K562 (cell line): ENCODE results near the gene ANKRD12. TPM values are rescaled to one million over a fixed set of nuclear protein-coding genes. Genes with fewer than 3 reads are reported as not detected.

Experiments
- CREB3L1 ChIP-seq: fragments of 450-650 bp; IDR thresholded peaks from 2 replicates; pipeline ENCODE4 v1.6.1; 2014; ENCODE audit warnings: low read depth, mild to moderate bottlenecking, moderate library complexity, borderline replicate concordance
- EHMT2 ChIP-seq: fragments of 450-650 bp; IDR thresholded peaks from 2 replicates; pipeline ENCODE4 v1.6.1; 2018; ENCODE audit warnings: antibody characterized with exemption
- FOXA3 ChIP-seq, 2 experiments: fragments of 450-650 bp in 1 of 2; sonication (generic) in 1 of 2; formaldehyde crosslinking; IDR thresholded peaks in 1 of 2; conservative IDR thresholded peaks in 1 of 2; 2 replicates each; pipeline versions ENCODE4 v1.4.0 to v1.8.0; 2020 to 2022; ENCODE audit warnings: mild to moderate bottlenecking in 2 of 2, missing genetic modification reagents in 1 of 2
- JUND ChIP-seq, 2 experiments: IDR thresholded peaks; 2 replicates in 1 of 2; 3 replicates in 1 of 2; pipeline ENCODE4 v1.6.1; 2011; ENCODE audit warnings: borderline replicate concordance in 2 of 2, low read depth in 2 of 2, low read length in 2 of 2, improper control_type of control experiment in 1 of 2, missing biosample characterization in 1 of 2, missing genetic modification characterization in 1 of 2, missing genetic modification reagents in 1 of 2
- KLF13 ChIP-seq: fragments of 450-650 bp; IDR thresholded peaks from 2 replicates; pipeline ENCODE4 v1.6.1; 2016; ENCODE audit warnings: missing genetic modification characterization, low read depth, mild to moderate bottlenecking, missing compliant biosample characterization, moderate library complexity, borderline replicate concordance
- LCOR ChIP-seq: sonication (generic); formaldehyde crosslinking; IDR thresholded peaks from 2 replicates; pipeline ENCODE4 v1.8.0; 2022; ENCODE audit warnings: mild to moderate bottlenecking, missing genetic modification reagents
- MAX ChIP-seq: sonication (generic); formaldehyde crosslinking; IDR thresholded peaks from 2 replicates; pipeline ENCODE4 v1.9.0; 2022; ENCODE audit warnings: mild to moderate bottlenecking, missing genetic modification reagents
- NR4A1 ChIP-seq, 2 experiments: fragments of 250-450 bp in 1 of 2; fragments of 450-650 bp in 1 of 2; sonication (Bioruptor Pico) in 1 of 2; IDR thresholded peaks; 2 replicates each; pipeline versions ENCODE4 v1.4.0 to v1.6.1; 2016 to 2020; ENCODE audit warnings: mild to moderate bottlenecking in 2 of 2, missing compliant biosample characterization in 1 of 2, missing genetic modification characterization in 1 of 2, moderate library complexity in 1 of 2
- NRF1 ChIP-seq, 2 experiments: fragments of 450-650 bp; IDR thresholded peaks in 1 of 2; conservative IDR thresholded peaks in 1 of 2; 2 replicates each; pipeline ENCODE4 v1.6.1; 2014; ENCODE audit warnings: mild to moderate bottlenecking in 2 of 2
- PTBP1 ChIP-seq: fragments of 200-400 bp; formaldehyde crosslinking; IDR thresholded peaks from 2 replicates; pipeline ENCODE4 v1.6.1; 2017; ENCODE audit warnings: low read depth, low read length
- SMARCA5 ChIP-seq: fragments of 450-650 bp; IDR thresholded peaks from 2 replicates; pipeline ENCODE4 v1.6.1; 2016
- ZNF263 ChIP-seq: sonication (generic); formaldehyde crosslinking; IDR thresholded peaks from 2 replicates; pipeline ENCODE4 v1.8.0; 2022; ENCODE audit warnings: mild to moderate bottlenecking, missing genetic modification reagents, borderline replicate concordance
- polyA plus RNA-seq, 8 experiments: library from polyadenylated mRNA; depleted of rRNA in 4 of 8; stranded (reverse) in 5 of 8; unstranded in 3 of 8; fragments of >200 nt; fragmentation: Nextera tagmentation in 2 of 8; fragmentation: Illumina TruSeq in 1 of 8; extraction: Ambion mirVana in 2 of 8; extraction: Trizol in 1 of 8; gene quantifications; 2 replicates each; pipeline versions ENCODE4 v1.2.1 to v1.2.3, GENCODE V29; 2011 to 2014; ENCODE audit warnings: inconsistent platforms in 1 of 8, missing spikeins in 1 of 8
- total RNA-seq, 7 experiments: library from RNA; depleted of rRNA in 6 of 7; stranded (reverse); fragments of >200 nt in 6 of 7; fragmentation: Illumina TruSeq in 2 of 7; extraction: Trizol in 2 of 7; gene quantifications; 2 replicates each; pipeline versions ENCODE4 v1.2.1 to v1.2.3, GENCODE V29; 2011 to 2021; ENCODE audit warnings: low replicate concordance in 1 of 7
- TF ChIP-seq, protein P1 (sequence below): fragments of 450-650 bp; IDR thresholded peaks from 2 replicates; pipeline ENCODE4 v1.6.1; 2016; ENCODE audit warnings: borderline replicate concordance
- TF ChIP-seq, protein P2 (sequence below): fragments of 250-450 bp; sonication (Bioruptor Pico); IDR thresholded peaks from 2 replicates; pipeline ENCODE4 v1.4.0; 2020

The ANKRD12 gene
- total and polyA plus RNA-seq, 9 of the 15 experiments (the other 6 are each of a cell fraction or from before 2014, with no cell fraction given) = 6.6 to 28.2 (median 16.0) TPM

GRCh38 chr18:9135912-9136314, 668 bp upstream of the ANKRD12 start (continued):
- TF ChIP-seq, protein P1, sequence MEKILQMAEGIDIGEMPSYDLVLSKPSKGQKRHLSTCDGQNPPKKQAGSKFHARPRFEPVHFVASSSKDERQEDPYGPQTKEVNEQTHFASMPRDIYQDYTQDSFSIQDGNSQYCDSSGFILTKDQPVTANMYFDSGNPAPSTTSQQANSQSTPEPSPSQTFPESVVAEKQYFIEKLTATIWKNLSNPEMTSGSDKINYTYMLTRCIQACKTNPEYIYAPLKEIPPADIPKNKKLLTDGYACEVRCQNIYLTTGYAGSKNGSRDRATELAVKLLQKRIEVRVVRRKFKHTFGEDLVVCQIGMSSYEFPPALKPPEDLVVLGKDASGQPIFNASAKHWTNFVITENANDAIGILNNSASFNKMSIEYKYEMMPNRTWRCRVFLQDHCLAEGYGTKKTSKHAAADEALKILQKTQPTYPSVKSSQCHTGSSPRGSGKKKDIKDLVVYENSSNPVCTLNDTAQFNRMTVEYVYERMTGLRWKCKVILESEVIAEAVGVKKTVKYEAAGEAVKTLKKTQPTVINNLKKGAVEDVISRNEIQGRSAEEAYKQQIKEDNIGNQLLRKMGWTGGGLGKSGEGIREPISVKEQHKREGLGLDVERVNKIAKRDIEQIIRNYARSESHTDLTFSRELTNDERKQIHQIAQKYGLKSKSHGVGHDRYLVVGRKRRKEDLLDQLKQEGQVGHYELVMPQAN = peak; percentile 75; the same call in 1 of the 2 replicates
- 0 out of 2 replicates have a peak, but pooled peaks have one; percentile 48 for TF ChIP-seq MAX
- TF ChIP-seq, protein P2, sequence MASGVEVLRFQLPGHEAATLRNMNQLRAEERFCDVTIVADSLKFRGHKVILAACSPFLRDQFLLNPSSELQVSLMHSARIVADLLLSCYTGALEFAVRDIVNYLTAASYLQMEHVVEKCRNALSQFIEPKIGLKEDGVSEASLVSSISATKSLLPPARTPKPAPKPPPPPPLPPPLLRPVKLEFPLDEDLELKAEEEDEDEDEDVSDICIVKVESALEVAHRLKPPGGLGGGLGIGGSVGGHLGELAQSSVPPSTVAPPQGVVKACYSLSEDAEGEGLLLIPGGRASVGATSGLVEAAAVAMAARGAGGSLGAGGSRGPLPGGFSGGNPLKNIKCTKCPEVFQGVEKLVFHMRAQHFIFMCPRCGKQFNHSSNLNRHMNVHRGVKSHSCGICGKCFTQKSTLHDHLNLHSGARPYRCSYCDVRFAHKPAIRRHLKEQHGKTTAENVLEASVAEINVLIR (CRISPR knock-in tag) = no peak
- no peak for TF ChIP-seq EHMT2
- TF ChIP-seq LCOR (CRISPR knock-in tag) = no peak
- 0 out of 2 replicates have a peak, but pooled peaks have one; percentile 22 for TF ChIP-seq SMARCA5
- TF ChIP-seq JUND (IDR thresholded peaks at IDR 0.05; ENCODE audit: borderline replicate concordance, low read depth, low read length) = peak; percentile 36; the same call in 1 of the 2 replicates
- no peak for TF ChIP-seq JUND (tag; IDR thresholded peaks at IDR 0.05; ENCODE audit: borderline replicate concordance, low read depth, low read length)
- no peak for TF ChIP-seq NRF1 (conservative IDR thresholded peaks at IDR 0.05 in 1 of 2, IDR thresholded peaks at IDR 0.05 in 1 of 2)
- TF ChIP-seq CREB3L1 = peak; percentile 61; the same call in 1 of the 2 replicates
- no peak for TF ChIP-seq ZNF263 (CRISPR knock-in tag)
- 0 out of 2 replicates have a peak, but pooled peaks have one; percentile 18 for TF ChIP-seq KLF13 (tag)
- TF ChIP-seq FOXA3 (CRISPR knock-in tag; conservative IDR thresholded peaks at IDR 0.05 in 1 of 2, IDR thresholded peaks at IDR 0.05 in 1 of 2) = peak in 1 of 2 experiments; percentile 74; a peak in 2 of 4 replicates
- no peak for TF ChIP-seq PTBP1
- peak; percentile 84; the same call in 1 of the 2 replicates for TF ChIP-seq NR4A1 (CRISPR knock-in tag; IDR thresholded peaks at IDR 0.05)
- TF ChIP-seq NR4A1 (tag; IDR thresholded peaks at IDR 0.05) = no peak
